BJ (cell line): ENCODE data around the gene PHACTR4. TPM values are rescaled to one million over a fixed set of nuclear protein-coding genes. Genes with fewer than 3 reads are reported as not detected.

Experiments
- CTCF ChIA-PET: fragments of 350-600 bp; formaldehyde crosslinking; extraction: SDS; loops from one replicate; lab custom pipeline; 2021; ENCODE audit warnings: antibody characterized with exemption, inconsistent platforms; lab: Yijun Ruan, JAX
- POLR2A ChIA-PET: fragments of 300-600 bp; sonication (Branson Sonifier 250); formaldehyde crosslinking; extraction: SDS; loops from one replicate; lab custom pipeline; 2021; ENCODE audit warnings: antibody characterized with exemption; lab: Charles Lee
- DNase-seq: peaks from one replicate; pipeline ENCODE4 v3.0.0-alpha.2; 2011; ENCODE audit warnings: low read depth
- H3K27me3 ChIP-seq: 2 replicates; pipeline ENCODE4 v1.6.0; 2011; ENCODE audit warnings: low read length; ENCODE audit not compliant: control insufficient read depth, insufficient read depth
- H3K36me3 ChIP-seq: 2 replicates; pipeline ENCODE4 v1.5.1; 2011; ENCODE audit warnings: low read length; ENCODE audit not compliant: control insufficient read depth, insufficient read depth
- H3K4me3 ChIP-seq: 2 replicates; pipeline ENCODE4 v1.5.1; 2011; ENCODE audit warnings: low read depth, mild to moderate bottlenecking, control low read depth, low read length
- CTCF ChIP-seq: IDR thresholded peaks from 2 replicates; pipeline ENCODE4 v1.5.1; 2011; ENCODE audit warnings: low read depth, mild to moderate bottlenecking, control low read depth, inconsistent platforms, low read length, moderate library complexity; ENCODE audit not compliant: insufficient read depth
- polyA plus RNA-seq: library from polyadenylated mRNA; depleted of rRNA; stranded (reverse); fragments of >200 nt; gene quantifications from 2 replicates; pipeline ENCODE4 v1.2.3, GENCODE V29; 2011

Gene PHACTR4
- polyA plus RNA-seq, 1 experiment: 5.2 TPM

- no peaks in the 10 kb centered on the region for H3K36me3 ChIP-seq
- no peak for DNase-seq
- H3K27me3 ChIP-seq: no peaks in the 10 kb centered on the region
- TF ChIP-seq CTCF: no peak
- ChIA-PET CTCF (interaction anchor here (1.8 kb wide), 1 partner anchor 89 kb away, joined by 4 read pairs; no protein-coding TSS in a partner anchor), POLR2A (no interaction called here)
- H3K4me3 ChIP-seq: no peak overlapping the region
Observed at GRCh38 chr1:28411656-28412055, 42.1 kb downstream of the PHACTR4 start.

- Histone ChIP-seq H3K36me3 (no peaks in the 10 kb centered on the region), H3K27me3 (no peaks in the 10 kb centered on the region), H3K4me3 (no peak overlapping the region)
- no peak for TF ChIP-seq CTCF
- ChIA-PET CTCF (interaction anchor here (1.1 kb wide), 2 partner anchors 17 to 168 kb away, joined by 3 read pairs; no protein-coding TSS in a partner anchor), POLR2A (no interaction called here)
- DNase-seq: no peak
Observed at GRCh38 chr1:28412731-28413130, 43.2 kb downstream of the PHACTR4 start.

- Histone ChIP-seq H3K4me3 (no peak overlapping the region), H3K27me3 (no peaks in the 10 kb centered on the region), H3K36me3 (no peaks in the 10 kb centered on the region)
- CTCF ChIA-PET: no interaction called here
- POLR2A ChIA-PET: no interaction called here
- TF ChIP-seq CTCF: no peak
- no peak for DNase-seq
Observed at GRCh38 chr1:28416509-28417194, 47.1 kb downstream of the PHACTR4 start.

- Histone ChIP-seq H3K4me3 (no peak overlapping the region), H3K27me3 (no peaks in the 10 kb centered on the region), H3K36me3 (no peaks in the 10 kb centered on the region)
- no peak for TF ChIP-seq CTCF
- CTCF ChIA-PET: no interaction called here
- DNase-seq: no peak
- POLR2A ChIA-PET: no interaction called here
Observed at GRCh38 chr1:28417441-28417922, 47.9 kb downstream of the PHACTR4 start.

GRCh38 chr1:28417926-28418637, 48.5 kb downstream of the PHACTR4 start:
- H3K4me3 ChIP-seq: no peak overlapping the region

More at GRCh38 chr1:28417926-28418637, 48.5 kb downstream of the PHACTR4 start:
- TF ChIP-seq CTCF: no peak
- CTCF ChIA-PET: interaction anchor here (1.9 kb wide), 1 partner anchor 8 kb away, joined by 6 read pairs; no protein-coding TSS in a partner anchor
- Histone ChIP-seq H3K36me3 (no peaks in the 10 kb centered on the region), H3K27me3 (no peaks in the 10 kb centered on the region)
- POLR2A ChIA-PET: no interaction called here
- DNase-seq: no peak
